ENCODE data around the gene FGF7. TPM values are rescaled to one million over a fixed set of nuclear protein-coding genes. Genes with fewer than 3 reads are reported as not detected.

FGF7 gene
- polyA plus RNA-seq, 1 donor = 15.9 TPM

GRCh38 chr15:49412797-49413196, 10.2 kb upstream of the FGF7 start:
- no peak for DNase-seq
- no peaks in the 10 kb centered on the region for H3K27me3 ChIP-seq (ENCODE audit: control insufficient read depth, insufficient read depth, low read length)
- no peaks in the 10 kb centered on the region for H3K4me1 ChIP-seq (ENCODE audit: control insufficient read depth, insufficient read depth, low read length)
- no peak overlapping the region for H3K27ac ChIP-seq (ENCODE audit: low read length)
- no peaks in the 10 kb centered on the region for H3K36me3 ChIP-seq (ENCODE audit: control insufficient read depth, insufficient read depth, low read length)
- no peaks in the 10 kb centered on the region for H3K9me3 ChIP-seq (ENCODE audit: control insufficient read depth, low read depth, low read length)
- no peak overlapping the region for H3K4me3 ChIP-seq (ENCODE audit: low read length)

GRCh38 chr15:49415149-49415548, 7.9 kb upstream of the FGF7 start:
- Histone ChIP-seq H3K36me3 (ENCODE audit: control insufficient read depth, insufficient read depth, low read length) (no peaks in the 10 kb centered on the region), H3K4me3 (ENCODE audit: low read length) (no peak overlapping the region), H3K9me3 (ENCODE audit: control insufficient read depth, low read depth, low read length) (no peaks in the 10 kb centered on the region), H3K4me1 (ENCODE audit: control insufficient read depth, insufficient read depth, low read length) (no peaks in the 10 kb centered on the region), H3K27ac (ENCODE audit: low read length) (no peak overlapping the region), H3K27me3 (ENCODE audit: control insufficient read depth, insufficient read depth, low read length) (no peaks in the 10 kb centered on the region)
- no peak for DNase-seq

- Histone ChIP-seq H3K27me3 (ENCODE audit: control insufficient read depth, insufficient read depth, low read length) (no peaks in the 10 kb centered on the region), H3K4me3 (ENCODE audit: low read length) (no peak overlapping the region), H3K9me3 (ENCODE audit: control insufficient read depth, low read depth, low read length) (no peaks in the 10 kb centered on the region), H3K36me3 (ENCODE audit: control insufficient read depth, insufficient read depth, low read length) (no peaks in the 10 kb centered on the region), H3K4me1 (ENCODE audit: control insufficient read depth, insufficient read depth, low read length) (no peaks in the 10 kb centered on the region), H3K27ac (ENCODE audit: low read length) (no peak overlapping the region)
- no CpG with 5 or more reads among the region's 1 CpG for WGBS (ENCODE audit: insufficient coverage, low lambda C conversion rate)
- no peak for DNase-seq
Measured at GRCh38 chr15:49415638-49416037, 7.4 kb upstream of the FGF7 start.

GRCh38 chr15:49418811-49419210, 4.2 kb upstream of the FGF7 start:
- whole genome bisulfite sequencing (ENCODE audit: insufficient coverage, low lambda C conversion rate) = 100% methylated on average over 1 of the region's 1 CpG

GRCh38 chr15:49421991-49422390, 1.1 kb upstream of the FGF7 start:
- Histone ChIP-seq H3K4me1 (ENCODE audit: control insufficient read depth, insufficient read depth, low read length) (peaks cover 2% of the 10 kb centered on the region), H3K4me3 (ENCODE audit: low read length) (no peak overlapping the region), H3K9me3 (ENCODE audit: control insufficient read depth, low read depth, low read length) (peaks cover 3% of the 10 kb centered on the region), H3K36me3 (ENCODE audit: control insufficient read depth, insufficient read depth, low read length) (no peaks in the 10 kb centered on the region), H3K27ac (ENCODE audit: low read length) (no peak overlapping the region), H3K27me3 (ENCODE audit: control insufficient read depth, insufficient read depth, low read length) (no peaks in the 10 kb centered on the region)
- DNase-seq = peak in 1 of 2 donors; percentile 26
- WGBS (ENCODE audit: insufficient coverage, low lambda C conversion rate) = no CpG with 5 or more reads among the region's 9 CpGs

More at GRCh38 chr15:49418811-49419210, 4.2 kb upstream of the FGF7 start:
- Histone ChIP-seq H3K27me3 (ENCODE audit: control insufficient read depth, insufficient read depth, low read length) (no peaks in the 10 kb centered on the region), H3K4me1 (ENCODE audit: control insufficient read depth, insufficient read depth, low read length) (peaks cover 2% of the 10 kb centered on the region), H3K9me3 (ENCODE audit: control insufficient read depth, low read depth, low read length) (peaks cover 3% of the 10 kb centered on the region), H3K27ac (ENCODE audit: low read length) (no peak overlapping the region), H3K36me3 (ENCODE audit: control insufficient read depth, insufficient read depth, low read length) (no peaks in the 10 kb centered on the region), H3K4me3 (ENCODE audit: low read length) (no peak overlapping the region)
- no peak for DNase-seq

- 60% methylated on average over 1 of the region's 6 CpGs for WGBS (ENCODE audit: insufficient coverage, low lambda C conversion rate)
- Histone ChIP-seq H3K4me3 (ENCODE audit: low read length) (peak overlapping the region; percentile 32), H3K27ac (ENCODE audit: low read length) (no peak overlapping the region), H3K4me1 (ENCODE audit: control insufficient read depth, insufficient read depth, low read length) (peaks cover 2% of the 10 kb centered on the region), H3K36me3 (ENCODE audit: control insufficient read depth, insufficient read depth, low read length) (no peaks in the 10 kb centered on the region), H3K27me3 (ENCODE audit: control insufficient read depth, insufficient read depth, low read length) (no peaks in the 10 kb centered on the region), H3K9me3 (ENCODE audit: control insufficient read depth, low read depth, low read length) (peaks cover 3% of the 10 kb centered on the region)
- DNase-seq = no peak
Measured at GRCh38 chr15:49423901-49424550, 984 bp downstream of the FGF7 start.

GRCh38 chr15:49424954-49425353, 1.9 kb downstream of the FGF7 start:
- Histone ChIP-seq H3K36me3 (ENCODE audit: control insufficient read depth, insufficient read depth, low read length) (no peaks in the 10 kb centered on the region), H3K27me3 (ENCODE audit: control insufficient read depth, insufficient read depth, low read length) (no peaks in the 10 kb centered on the region), H3K4me1 (ENCODE audit: control insufficient read depth, insufficient read depth, low read length) (peaks cover 2% of the 10 kb centered on the region), H3K27ac (ENCODE audit: low read length) (no peak overlapping the region), H3K9me3 (ENCODE audit: control insufficient read depth, low read depth, low read length) (peaks cover 3% of the 10 kb centered on the region), H3K4me3 (ENCODE audit: low read length) (peak overlapping the region; percentile 23)
- DNase-seq = no peak
- WGBS (ENCODE audit: insufficient coverage, low lambda C conversion rate) = no CpG with 5 or more reads among the region's 1 CpG

GRCh38 chr15:49427372-49427771, 4.3 kb downstream of the FGF7 start:
- DNase-seq = no peak
- Histone ChIP-seq H3K4me3 (ENCODE audit: low read length) (no peak overlapping the region), H3K9me3 (ENCODE audit: control insufficient read depth, low read depth, low read length) (no peaks in the 10 kb centered on the region), H3K27ac (ENCODE audit: low read length) (no peak overlapping the region), H3K36me3 (ENCODE audit: control insufficient read depth, insufficient read depth, low read length) (no peaks in the 10 kb centered on the region), H3K27me3 (ENCODE audit: control insufficient read depth, insufficient read depth, low read length) (no peaks in the 10 kb centered on the region), H3K4me1 (ENCODE audit: control insufficient read depth, insufficient read depth, low read length) (no peaks in the 10 kb centered on the region)

- no peak for DNase-seq
- no CpG with 5 or more reads among the region's 5 CpGs for WGBS (ENCODE audit: insufficient coverage, low lambda C conversion rate)
Measured at GRCh38 chr15:49428409-49429095, 5.5 kb downstream of the FGF7 start.

GRCh38 chr15:49430046-49430445, 7.0 kb downstream of the FGF7 start:
- DNase-seq = no peak
- no peaks in the 10 kb centered on the region for H3K27me3 ChIP-seq (ENCODE audit: control insufficient read depth, insufficient read depth, low read length)
- H3K9me3 ChIP-seq (ENCODE audit: control insufficient read depth, low read depth, low read length) = no peaks in the 10 kb centered on the region
- H3K27ac ChIP-seq (ENCODE audit: low read length) = no peak overlapping the region
- H3K36me3 ChIP-seq (ENCODE audit: control insufficient read depth, insufficient read depth, low read length) = no peaks in the 10 kb centered on the region
- no CpG with 5 or more reads among the region's 1 CpG for WGBS (ENCODE audit: insufficient coverage, low lambda C conversion rate)
- no peaks in the 10 kb centered on the region for H3K4me1 ChIP-seq (ENCODE audit: control insufficient read depth, insufficient read depth, low read length)
- H3K4me3 ChIP-seq (ENCODE audit: low read length) = no peak overlapping the region

More at GRCh38 chr15:49428409-49429095, 5.5 kb downstream of the FGF7 start:
- Histone ChIP-seq H3K27ac (ENCODE audit: low read length) (no peak overlapping the region), H3K4me1 (ENCODE audit: control insufficient read depth, insufficient read depth, low read length) (no peaks in the 10 kb centered on the region), H3K27me3 (ENCODE audit: control insufficient read depth, insufficient read depth, low read length) (no peaks in the 10 kb centered on the region), H3K36me3 (ENCODE audit: control insufficient read depth, insufficient read depth, low read length) (no peaks in the 10 kb centered on the region), H3K9me3 (ENCODE audit: control insufficient read depth, low read depth, low read length) (no peaks in the 10 kb centered on the region), H3K4me3 (ENCODE audit: low read length) (no peak overlapping the region)

- Histone ChIP-seq H3K4me3 (ENCODE audit: low read length) (no peak overlapping the region), H3K9me3 (ENCODE audit: control insufficient read depth, low read depth, low read length) (no peaks in the 10 kb centered on the region), H3K36me3 (ENCODE audit: control insufficient read depth, insufficient read depth, low read length) (no peaks in the 10 kb centered on the region), H3K27ac (ENCODE audit: low read length) (no peak overlapping the region), H3K27me3 (ENCODE audit: control insufficient read depth, insufficient read depth, low read length) (no peaks in the 10 kb centered on the region), H3K4me1 (ENCODE audit: control insufficient read depth, insufficient read depth, low read length) (no peaks in the 10 kb centered on the region)
- DNase-seq = no peak
- 100% methylated on average over 1 of the region's 1 CpG for WGBS (ENCODE audit: insufficient coverage, low lambda C conversion rate)
Measured at GRCh38 chr15:49435174-49435573, 12.1 kb downstream of the FGF7 start.

Measured in large intestine (tissue), 3 donors.